Gastroesophageal sphincter (tissue), 3 donors: ENCODE data around the gene LRRTM4.

Source experiments
- EP300 ChIP-seq: sonication (generic); formaldehyde crosslinking; IDR thresholded peaks from one replicate; pipeline ENCODE4 v1.6.1; 2017; ENCODE audit warnings: antibody characterized with exemption, mild to moderate bottlenecking
- POLR2A ChIP-seq, 2 donors: fragments of 450-650 bp; IDR thresholded peaks; one replicate each; pipeline ENCODE4 v1.6.1; 2017; ENCODE audit warnings: antibody characterized with exemption in 2 of 2, mild to moderate bottlenecking in 2 of 2, moderate library complexity in 1 of 2
- TF ChIP-seq, protein P1 (sequence below), 4 experiments: fragments of 200-600 bp in 2 of 4; fragments of 450-650 bp in 2 of 4; sonication (generic) in 1 of 4; IDR thresholded peaks; one replicate each; pipeline ENCODE4 v1.5.1; 2017 to 2019; ENCODE audit warnings: antibody characterized with exemption in 4 of 4, mild to moderate bottlenecking in 2 of 4, moderate library complexity in 2 of 4

DNA sequence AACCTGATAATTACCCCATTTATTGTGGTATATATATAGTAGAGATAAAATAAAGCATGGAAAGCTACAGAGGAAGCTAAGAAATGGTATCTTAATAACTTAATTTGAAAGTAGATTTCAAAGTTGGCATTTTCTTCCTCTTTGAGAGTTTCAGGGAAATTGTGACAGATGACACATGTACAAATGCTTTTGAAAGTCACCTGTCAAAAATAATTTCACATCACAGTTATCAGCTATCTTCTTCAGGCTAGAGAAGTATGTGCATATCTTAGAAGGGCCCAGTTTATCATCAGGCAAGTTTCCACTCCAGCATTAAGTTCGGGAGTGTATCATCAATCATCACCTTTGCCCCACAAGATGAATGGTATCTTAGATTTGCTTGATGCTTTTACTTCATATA lies 457.9 kb downstream of the LRRTM4 start:
- TF ChIP-seq POLR2A (IDR thresholded peaks at IDR 0.05): no peak
- TF ChIP-seq, protein P1, sequence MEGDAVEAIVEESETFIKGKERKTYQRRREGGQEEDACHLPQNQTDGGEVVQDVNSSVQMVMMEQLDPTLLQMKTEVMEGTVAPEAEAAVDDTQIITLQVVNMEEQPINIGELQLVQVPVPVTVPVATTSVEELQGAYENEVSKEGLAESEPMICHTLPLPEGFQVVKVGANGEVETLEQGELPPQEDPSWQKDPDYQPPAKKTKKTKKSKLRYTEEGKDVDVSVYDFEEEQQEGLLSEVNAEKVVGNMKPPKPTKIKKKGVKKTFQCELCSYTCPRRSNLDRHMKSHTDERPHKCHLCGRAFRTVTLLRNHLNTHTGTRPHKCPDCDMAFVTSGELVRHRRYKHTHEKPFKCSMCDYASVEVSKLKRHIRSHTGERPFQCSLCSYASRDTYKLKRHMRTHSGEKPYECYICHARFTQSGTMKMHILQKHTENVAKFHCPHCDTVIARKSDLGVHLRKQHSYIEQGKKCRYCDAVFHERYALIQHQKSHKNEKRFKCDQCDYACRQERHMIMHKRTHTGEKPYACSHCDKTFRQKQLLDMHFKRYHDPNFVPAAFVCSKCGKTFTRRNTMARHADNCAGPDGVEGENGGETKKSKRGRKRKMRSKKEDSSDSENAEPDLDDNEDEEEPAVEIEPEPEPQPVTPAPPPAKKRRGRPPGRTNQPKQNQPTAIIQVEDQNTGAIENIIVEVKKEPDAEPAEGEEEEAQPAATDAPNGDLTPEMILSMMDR (IDR thresholded peaks at IDR 0.05): no peak
- no peak for TF ChIP-seq EP300
